Hepatocyte (in vitro differentiated cells): ENCODE measurements around the gene SKAP1. TPM values are rescaled to one million over a fixed set of nuclear protein-coding genes. Genes with fewer than 3 reads are reported as not detected.
"Not testable (repeated sequence)": the region's sequence is repeated elsewhere in the genome, so short reads cannot be mapped to it uniquely, and the experiment has no call there.

Experiments
- DNase-seq: peaks from one replicate; pipeline ENCODE4 v3.0.0-alpha.2; 2016; ENCODE audit warnings: low spot score
- H2AFZ ChIP-seq: fragments of 200-600 bp; sonication (generic); 2 replicates; pipeline ENCODE4 v1.6.0; 2016; ENCODE audit warnings: antibody characterized with exemption, mild to moderate bottlenecking
- H3K27ac ChIP-seq: fragments of 200-600 bp; sonication (generic); 2 replicates; pipeline ENCODE4 v1.5.1; 2016; ENCODE audit warnings: mild to moderate bottlenecking
- H3K27me3 ChIP-seq: fragments of 200-600 bp; sonication (generic); 2 replicates; pipeline ENCODE4 v1.6.1; 2016
- H3K36me3 ChIP-seq: fragments of 200-600 bp; sonication (generic); replicated peaks from 2 replicates; pipeline ENCODE4 v1.5.1; 2016; ENCODE audit warnings: low read depth; ENCODE audit not compliant: insufficient read depth
- H3K4me1 ChIP-seq: fragments of 200-600 bp; sonication (generic); 2 replicates; pipeline ENCODE4 v1.5.1; 2016; ENCODE audit warnings: mild to moderate bottlenecking, moderate library complexity; ENCODE audit not compliant: insufficient read depth
- H3K4me2 ChIP-seq: fragments of 200-600 bp; sonication (generic); 2 replicates; pipeline ENCODE4 v1.6.0; 2016
- H3K4me3 ChIP-seq: fragments of 200-600 bp; sonication (generic); 2 replicates; pipeline ENCODE4 v1.5.1; 2016; ENCODE audit warnings: mild to moderate bottlenecking
- H3K79me2 ChIP-seq: fragments of 200-600 bp; sonication (generic); 2 replicates; pipeline ENCODE4 v1.6.0; 2017; ENCODE audit warnings: mild to moderate bottlenecking
- H3K9me2 ChIP-seq: fragments of 200-600 bp; sonication (generic); replicated peaks from 2 replicates; pipeline ENCODE4 v1.6.0; 2017; ENCODE audit warnings: mild to moderate bottlenecking; ENCODE audit not compliant: insufficient read depth
- H3K9me3 ChIP-seq: fragments of 200-600 bp; sonication (generic); 2 replicates; pipeline ENCODE4 v1.5.1; 2016; ENCODE audit warnings: low read depth, mild to moderate bottlenecking
- H4K20me1 ChIP-seq: fragments of 200-600 bp; sonication (generic); 2 replicates; pipeline ENCODE4 v1.6.0; 2016; ENCODE audit warnings: mild to moderate bottlenecking; ENCODE audit not compliant: insufficient read depth, poor library complexity, severe bottlenecking
- EZH2 ChIP-seq: fragments of 200-600 bp; sonication (generic); IDR thresholded peaks from 2 replicates; pipeline ENCODE4 v1.6.1; 2016; ENCODE audit warnings: antibody characterized with exemption, mild to moderate bottlenecking, borderline replicate concordance
- EZH2phosphoT487 ChIP-seq: fragments of 200-600 bp; sonication (generic); IDR thresholded peaks from one replicate; pipeline ENCODE4 v1.6.1; 2018; ENCODE audit warnings: antibody characterized with exemption, mild to moderate bottlenecking, low read depth, moderate library complexity; ENCODE audit not compliant: unreplicated experiment, severe bottlenecking
- WGBS: methylation state at CpG from one replicate; pipeline ENCODE4 v1.1.6; 2016; ENCODE audit warnings: low lambda C conversion rate; ENCODE audit errors: missing lambda C conversion rate; 5-methylcytosine and 5-hydroxymethylcytosine counted together
- polyA plus RNA-seq: library from polyadenylated mRNA; unstranded; fragments of >200 nt; fragmentation: Nextera tagmentation; extraction: Ambion mirVana; gene quantifications from 2 replicates; pipeline ENCODE4 v1.2.1, GENCODE V29; 2016
- total RNA-seq: library from RNA; depleted of rRNA; stranded (reverse); fragments of >200 nt; gene quantifications from 2 replicates; pipeline ENCODE4 v1.2.3, GENCODE V29; 2014
- TF ChIP-seq, protein P1 (sequence below): fragments of 200-600 bp; sonication (generic); IDR thresholded peaks from 2 replicates; pipeline ENCODE4 v1.5.1; 2016; ENCODE audit warnings: antibody characterized with exemption, mild to moderate bottlenecking; ENCODE audit not compliant: poor library complexity

Gene SKAP1
- total and polyA plus RNA-seq, 2 experiments from 2014 or later, result 1.4 to 3.0 TPM

DNA sequence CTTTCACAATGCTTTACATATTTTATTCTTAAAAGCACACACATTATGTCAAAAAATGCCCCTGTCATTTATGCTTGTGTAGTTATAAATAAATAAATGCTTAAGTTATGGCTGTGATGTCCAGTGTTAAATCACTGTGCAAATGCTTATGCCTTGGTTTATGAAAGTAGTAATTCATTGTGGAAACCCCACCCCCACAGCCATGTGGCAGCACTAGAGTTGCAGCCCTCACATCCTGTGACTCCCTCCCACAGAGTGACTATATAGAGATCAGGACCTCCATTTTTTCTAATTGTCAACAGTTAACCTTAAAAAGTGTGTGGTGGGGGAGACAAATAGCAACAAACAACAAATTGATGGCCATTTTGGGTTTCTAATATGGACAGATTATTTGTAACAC lies 2.4 kb downstream of the SKAP1 start:
- Histone ChIP-seq H2AFZ (no peak overlapping the region), H3K4me3 (no peak overlapping the region), H3K36me3 (no peaks in the 10 kb centered on the region), H3K79me2 (no peaks in the 10 kb centered on the region), H3K9me3 (no peaks in the 10 kb centered on the region), H3K9me2 (no peaks in the 10 kb centered on the region), H4K20me1 (no peaks in the 10 kb centered on the region), H3K27me3 (peaks cover 44% of the 10 kb centered on the region), H3K27ac (no peak overlapping the region), H3K4me1 (no peaks in the 10 kb centered on the region), H3K4me2 (no peak overlapping the region)
- no peak for DNase-seq
- TF ChIP-seq EZH2phosphoT487, result no peak
- no peak for TF ChIP-seq EZH2
- TF ChIP-seq, protein P1, sequence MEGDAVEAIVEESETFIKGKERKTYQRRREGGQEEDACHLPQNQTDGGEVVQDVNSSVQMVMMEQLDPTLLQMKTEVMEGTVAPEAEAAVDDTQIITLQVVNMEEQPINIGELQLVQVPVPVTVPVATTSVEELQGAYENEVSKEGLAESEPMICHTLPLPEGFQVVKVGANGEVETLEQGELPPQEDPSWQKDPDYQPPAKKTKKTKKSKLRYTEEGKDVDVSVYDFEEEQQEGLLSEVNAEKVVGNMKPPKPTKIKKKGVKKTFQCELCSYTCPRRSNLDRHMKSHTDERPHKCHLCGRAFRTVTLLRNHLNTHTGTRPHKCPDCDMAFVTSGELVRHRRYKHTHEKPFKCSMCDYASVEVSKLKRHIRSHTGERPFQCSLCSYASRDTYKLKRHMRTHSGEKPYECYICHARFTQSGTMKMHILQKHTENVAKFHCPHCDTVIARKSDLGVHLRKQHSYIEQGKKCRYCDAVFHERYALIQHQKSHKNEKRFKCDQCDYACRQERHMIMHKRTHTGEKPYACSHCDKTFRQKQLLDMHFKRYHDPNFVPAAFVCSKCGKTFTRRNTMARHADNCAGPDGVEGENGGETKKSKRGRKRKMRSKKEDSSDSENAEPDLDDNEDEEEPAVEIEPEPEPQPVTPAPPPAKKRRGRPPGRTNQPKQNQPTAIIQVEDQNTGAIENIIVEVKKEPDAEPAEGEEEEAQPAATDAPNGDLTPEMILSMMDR, result no peak

DNA sequence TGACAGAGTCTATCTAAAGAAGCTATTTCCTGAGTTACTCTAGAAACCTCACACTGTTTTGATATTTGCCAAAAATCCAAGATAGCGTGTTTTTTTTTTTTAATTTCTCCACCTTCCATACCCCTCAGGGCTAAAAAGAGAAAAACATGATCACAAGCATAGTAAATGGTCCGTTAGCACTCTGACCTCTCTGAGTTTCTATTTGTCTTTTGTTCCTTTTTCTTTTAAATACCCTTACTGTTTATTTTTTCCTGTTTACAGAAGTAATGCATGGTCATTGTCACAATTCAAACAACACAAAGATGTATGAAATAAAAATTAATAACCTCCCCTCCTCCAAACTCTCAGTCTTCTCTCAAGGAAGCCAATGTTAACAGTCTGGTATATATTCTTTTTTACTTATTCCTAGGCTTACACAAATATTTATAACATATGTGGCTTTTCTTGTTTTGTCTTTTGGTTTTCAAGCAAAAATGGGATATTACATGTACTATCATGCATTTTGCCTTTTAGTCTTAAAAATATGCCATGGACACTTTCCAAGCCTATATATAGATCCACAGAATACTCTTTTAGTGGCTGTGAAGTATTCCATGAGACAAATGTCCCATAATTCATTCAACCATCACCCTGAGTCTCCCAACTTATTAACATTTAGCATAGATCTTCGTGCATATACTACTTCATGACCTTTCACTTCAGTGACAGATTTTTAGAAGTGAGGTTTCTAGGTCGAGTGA lies 3.1 kb downstream of the SKAP1 start:
- Histone ChIP-seq H3K79me2 (no peaks in the 10 kb centered on the region), H3K4me2 (no peak overlapping the region), H3K4me1 (no peaks in the 10 kb centered on the region), H3K9me3 (no peaks in the 10 kb centered on the region), H2AFZ (no peak overlapping the region), H3K27ac (no peak overlapping the region), H3K27me3 (peaks cover 40% of the 10 kb centered on the region), H4K20me1 (no peaks in the 10 kb centered on the region), H3K4me3 (no peak overlapping the region), H3K36me3 (no peaks in the 10 kb centered on the region), H3K9me2 (no peaks in the 10 kb centered on the region)
- TF ChIP-seq EZH2, result no peak
- TF ChIP-seq, protein P1, result no peak
- TF ChIP-seq EZH2phosphoT487, result no peak
- DNase-seq, result no peak
- WGBS, result 81% methylated on average over 4 of the region's 4 CpGs

DNA sequence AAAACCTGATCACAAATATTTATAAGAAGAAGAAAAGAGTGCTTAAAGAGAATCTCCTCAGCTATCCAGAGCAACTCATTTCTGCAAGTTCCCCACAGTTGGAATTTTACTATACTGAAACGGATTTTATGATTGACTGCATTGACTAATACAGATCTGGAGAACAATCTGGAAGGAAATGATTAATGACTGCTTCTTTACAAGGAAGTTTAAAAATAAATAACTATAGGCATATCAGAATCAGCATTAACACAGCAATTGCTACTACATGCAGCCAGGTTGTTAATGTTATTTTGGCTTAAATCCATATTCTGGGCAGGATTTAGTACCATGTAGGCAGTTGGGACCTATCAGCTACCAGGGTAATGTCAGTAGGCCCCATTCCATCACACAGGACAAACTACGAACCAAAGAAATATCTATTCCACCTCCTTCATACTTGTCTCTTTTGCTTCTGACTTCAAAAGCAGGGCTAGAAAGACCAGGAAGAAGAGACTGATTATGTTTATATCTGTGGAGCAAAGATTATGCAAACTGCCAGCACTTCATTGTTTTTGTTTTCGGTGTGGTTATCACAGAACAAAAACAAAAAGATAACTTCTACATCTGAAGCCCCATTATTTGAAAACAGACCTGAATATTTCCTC lies 3.9 kb downstream of the SKAP1 start:
- no peaks in the 10 kb centered on the region for H4K20me1 ChIP-seq
- WGBS, result 77% methylated on average over 3 of the region's 3 CpGs
- H3K27me3 ChIP-seq, result peaks cover 33% of the 10 kb centered on the region
- H3K79me2 ChIP-seq, result no peaks in the 10 kb centered on the region
- no peak overlapping the region for H2AFZ ChIP-seq
- no peak overlapping the region for H3K27ac ChIP-seq
- no peak for DNase-seq
- H3K9me2 ChIP-seq, result no peaks in the 10 kb centered on the region
- no peaks in the 10 kb centered on the region for H3K9me3 ChIP-seq
- H3K36me3 ChIP-seq, result no peaks in the 10 kb centered on the region
- no peak overlapping the region for H3K4me2 ChIP-seq
- H3K4me1 ChIP-seq, result no peaks in the 10 kb centered on the region
- H3K4me3 ChIP-seq, result no peak overlapping the region
- TF ChIP-seq, protein P1, result no peak
- no peak for TF ChIP-seq EZH2
- TF ChIP-seq EZH2phosphoT487, result no peak

DNA sequence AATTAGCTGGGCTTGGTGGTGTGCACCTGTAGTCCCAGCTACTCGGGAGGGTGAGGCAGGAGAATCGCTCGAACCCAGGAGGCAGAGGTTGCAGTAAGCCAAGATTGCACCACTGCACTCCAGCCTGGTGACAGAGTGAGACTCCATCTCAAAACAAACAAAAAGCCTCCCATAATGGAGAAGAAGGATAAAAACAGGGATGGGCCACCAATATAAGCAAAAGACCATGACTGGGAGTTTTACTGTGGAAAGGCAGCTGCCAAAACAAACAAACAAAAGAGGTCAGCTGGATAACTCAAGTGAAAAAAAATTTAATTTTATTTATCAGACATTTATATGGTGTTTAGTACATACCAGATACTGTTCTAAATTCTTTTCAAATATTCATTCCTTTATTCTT lies 8.0 kb downstream of the SKAP1 start:
- DNase-seq, H3K4me2 ChIP-seq, H4K20me1 ChIP-seq, H3K27me3 ChIP-seq, H3K27ac ChIP-seq, H3K79me2 ChIP-seq, H3K4me1 ChIP-seq, H3K36me3 ChIP-seq, H2AFZ ChIP-seq, H3K9me2 ChIP-seq, H3K4me3 ChIP-seq, H3K9me3 ChIP-seq: not testable (repeated sequence)
- 90% methylated on average over 3 of the region's 3 CpGs for WGBS
